ENCODE data around the gene NSMCE4A. TPM values are rescaled to one million over a fixed set of nuclear protein-coding genes. Genes with fewer than 3 reads are reported as not detected.
"Not testable (repeated sequence)": the region's sequence is repeated elsewhere in the genome, so short reads cannot be mapped to it uniquely, and the experiment has no call there.

NSMCE4A gene
- total RNA-seq, 1 donor from 2014 or later: 34.6 TPM

DNA sequence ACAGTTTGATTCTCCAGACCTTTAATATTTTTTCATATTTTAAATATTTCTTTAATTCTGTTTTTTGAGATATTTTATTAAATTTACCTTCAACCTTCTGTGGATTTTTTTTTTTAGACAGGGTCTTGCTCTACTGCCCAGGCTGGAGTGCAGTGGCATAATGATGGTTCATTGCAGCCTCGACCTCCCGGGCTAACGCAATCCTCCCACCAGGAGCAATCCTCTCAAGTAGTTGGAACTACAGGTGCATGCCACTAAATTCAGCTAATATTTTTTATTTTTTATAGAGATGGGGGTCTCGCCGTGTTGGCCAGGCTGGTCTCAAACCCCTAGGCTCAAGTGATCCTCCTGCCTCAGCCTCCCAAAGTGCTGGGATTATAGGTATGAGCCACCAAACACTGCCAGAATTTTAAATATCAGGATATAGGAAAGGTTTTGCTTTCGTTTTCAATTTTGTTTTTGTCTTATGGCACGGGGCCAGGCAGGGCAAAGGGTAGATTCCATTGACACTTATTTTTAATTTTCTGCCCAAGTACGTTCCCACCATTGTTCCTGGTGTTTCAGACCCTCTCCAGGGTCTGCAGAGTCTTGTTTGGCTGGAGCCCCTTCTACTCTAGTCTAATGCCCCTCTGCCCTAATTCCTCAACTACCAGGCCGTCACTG lies 15.1 kb upstream of the NSMCE4A start:
- no peak for DNase-seq (ENCODE audit: low spot score in 2 of 2)
- no peak for FAIRE-seq

GRCh38 chr10:121988361-121989324 lies 13.6 kb upstream of the NSMCE4A start, which contains the start of gene TACC2:
Gene TACC2, plus strand, starts transcription at chr10:121989163. Its CDS starts 32,819 bp downstream, at chr10:122021982.
- FAIRE-seq (no peak), DNase-seq (ENCODE audit: low spot score in 2 of 2) (no peak)

GRCh38 chr10:121984463-121984862 lies 9.4 kb upstream of the NSMCE4A start:
- DNase-seq (ENCODE audit: low spot score in 2 of 2) (no peak), FAIRE-seq (no peak)

GRCh38 chr10:121983852-121984251 lies 8.8 kb upstream of the NSMCE4A start:
- no peak for FAIRE-seq
- no peak for DNase-seq (ENCODE audit: low spot score in 2 of 2)

GRCh38 chr10:121981346-121981745 lies 6.3 kb upstream of the NSMCE4A start:
- FAIRE-seq: no peak
- DNase-seq (ENCODE audit: low spot score in 2 of 2): no peak

- DNase-seq (ENCODE audit: low spot score in 2 of 2) (no peak), FAIRE-seq (no peak)
Observed at GRCh38 chr10:121978511-121978910, 3.5 kb upstream of the NSMCE4A start.

- FAIRE-seq: no peak
Observed at GRCh38 chr10:121976607-121977006, 1.6 kb upstream of the NSMCE4A start.

GRCh38 chr10:121975295-121976086 lies 474 bp upstream of the NSMCE4A start:
- peak in 1 of 2 donors; percentile 26 for DNase-seq (ENCODE audit: low spot score in 2 of 2)

More at GRCh38 chr10:121976607-121977006, 1.6 kb upstream of the NSMCE4A start:
- peak in 1 of 2 donors; percentile 29 for DNase-seq (ENCODE audit: low spot score in 2 of 2)

GRCh38 chr10:121974019-121974534 lies 940 bp downstream of the NSMCE4A start:
- FAIRE-seq: no peak
- no peak for DNase-seq (ENCODE audit: low spot score in 2 of 2)

More at GRCh38 chr10:121975295-121976086, 474 bp upstream of the NSMCE4A start:
- no peak for FAIRE-seq

GRCh38 chr10:121969086-121969485 lies 5.9 kb downstream of the NSMCE4A start:
- DNase-seq (ENCODE audit: low spot score in 2 of 2); FAIRE-seq: not testable (repeated sequence)

- no peak for FAIRE-seq
- DNase-seq (ENCODE audit: low spot score in 2 of 2): no peak
Observed at GRCh38 chr10:121965996-121966395, 9.0 kb downstream of the NSMCE4A start.

- DNase-seq (ENCODE audit: low spot score in 2 of 2) (no peak), FAIRE-seq (no peak)
Observed at GRCh38 chr10:121961456-121961855, 13.6 kb downstream of the NSMCE4A start.

- no peak for FAIRE-seq
- no peak for DNase-seq (ENCODE audit: low spot score in 2 of 2)
Observed at GRCh38 chr10:121959671-121960070, 15.3 kb downstream of the NSMCE4A start.

- no peak for FAIRE-seq
- DNase-seq (ENCODE audit: low spot score in 2 of 2): no peak
Observed at GRCh38 chr10:121956111-121957061, 18.6 kb downstream of the NSMCE4A start.

DNA sequence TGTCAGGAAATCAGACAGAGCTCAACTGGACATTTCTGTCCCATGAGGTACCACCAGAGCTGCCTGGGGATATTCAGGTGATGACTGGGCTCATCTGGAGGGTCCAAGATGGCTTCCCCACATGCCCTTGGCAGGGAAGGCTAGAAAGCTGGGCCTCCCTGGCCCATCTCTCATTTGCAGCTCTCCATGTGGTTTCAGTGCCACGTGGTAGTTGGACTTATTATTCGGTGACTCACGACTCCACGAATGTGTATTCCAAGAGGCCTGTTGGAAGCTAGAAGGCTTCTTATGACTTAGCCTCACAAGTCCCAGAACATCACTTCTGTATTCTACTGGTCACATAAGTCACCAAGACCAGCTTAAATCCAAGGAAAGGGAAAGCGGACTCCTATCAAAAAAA lies 22.8 kb downstream of the NSMCE4A start:
- DNase-seq (ENCODE audit: low spot score in 2 of 2) (no peak), FAIRE-seq (no peak)

DNA sequence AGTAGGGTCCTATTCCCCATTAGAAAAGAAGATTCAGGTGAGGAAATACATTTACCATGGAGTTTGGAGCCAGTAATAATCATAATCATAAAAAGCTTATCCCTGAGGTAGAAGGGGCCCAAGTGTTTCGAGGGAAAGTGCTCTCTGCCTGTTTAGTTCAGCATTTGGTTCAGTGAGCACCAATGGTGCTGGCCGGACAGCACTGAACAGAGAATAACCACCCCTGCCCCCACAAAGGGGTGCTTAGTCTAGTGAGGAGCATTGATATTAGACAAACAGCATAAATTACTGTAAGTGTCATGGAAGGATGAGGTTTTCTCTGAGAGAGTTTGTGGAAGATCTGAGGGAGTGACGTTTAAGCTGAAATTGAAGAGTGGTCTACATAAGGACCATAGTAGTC lies 25.6 kb downstream of the NSMCE4A start:
- no peak for FAIRE-seq
- no peak for DNase-seq (ENCODE audit: low spot score in 2 of 2)

DNA sequence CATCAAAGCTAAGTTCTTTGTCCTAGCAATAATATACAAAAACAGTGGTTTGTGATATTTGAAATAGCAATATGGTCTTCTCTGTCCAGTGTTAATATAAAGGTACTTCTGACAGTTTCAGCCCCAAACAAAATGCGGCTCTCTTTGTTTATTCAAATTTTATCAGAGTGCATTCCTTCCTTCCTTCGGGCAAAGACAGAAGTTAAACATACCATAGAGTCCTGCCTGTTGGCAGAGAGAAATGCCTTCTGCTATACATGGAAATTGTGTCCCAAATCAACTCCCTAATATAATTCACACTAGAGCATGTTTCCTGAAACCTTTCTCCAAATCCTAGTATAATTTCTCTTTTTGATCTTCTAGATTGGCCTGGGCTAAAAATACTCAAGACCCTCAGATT lies 26.0 kb downstream of the NSMCE4A start:
- DNase-seq (ENCODE audit: low spot score in 2 of 2): no peak
- FAIRE-seq: no peak

- DNase-seq (ENCODE audit: low spot score in 2 of 2): no peak
- FAIRE-seq: no peak
Observed at GRCh38 chr10:121947343-121948330, 27.4 kb downstream of the NSMCE4A start.

Measured in frontal cortex (tissue), 4 donors.